Measurements from ENCODE around the gene SLC7A9.
A peak's percentile ranks its signal among the peaks of the same experiment; 100 is the strongest.
"Not testable (repeated sequence)": the region's sequence is repeated elsewhere in the genome, so short reads cannot be mapped to it uniquely, and the experiment has no call there.

Gene SLC7A9

GRCh38 chr19:32810452-32810851 lies 59.1 kb downstream of the SLC7A9 start:
- intact Hi-C loops (cut with DNase I) = no loop called here
- DNase-seq = peak in 1 of 10 donors; percentile 16

GRCh38 chr19:32809754-32810153 lies 59.8 kb downstream of the SLC7A9 start:
- no peak for DNase-seq
- intact Hi-C loops (cut with DNase I) = no loop called here

GRCh38 chr19:32809254-32809653 lies 60.3 kb downstream of the SLC7A9 start:
- DNase-seq = peak in 1 of 10 donors; percentile 31
- intact Hi-C loops (cut with DNase I) = no loop called here

GRCh38 chr19:32808236-32808635 lies 61.3 kb downstream of the SLC7A9 start:
- peak in 1 of 10 donors; percentile 67 for DNase-seq
- intact Hi-C loops (cut with DNase I) = no loop called here

GRCh38 chr19:32802840-32803239 lies 66.7 kb downstream of the SLC7A9 start:
- peak in 1 of 10 donors; percentile 67 for DNase-seq

GRCh38 chr19:32800754-32801153 lies 68.8 kb downstream of the SLC7A9 start:
- no peak for DNase-seq
- intact Hi-C loops (cut with DNase I) = no loop called here

More at GRCh38 chr19:32802840-32803239, 66.7 kb downstream of the SLC7A9 start:
- intact Hi-C loops (cut with DNase I) = no loop called here

- no peak for DNase-seq
- intact Hi-C loops (cut with DNase I) = no loop called here
Measured at GRCh38 chr19:32800191-32800590, 69.4 kb downstream of the SLC7A9 start.

- intact Hi-C loops (cut with DNase I) = no loop called here
Measured at GRCh38 chr19:32798201-32798600, 71.4 kb downstream of the SLC7A9 start.

GRCh38 chr19:32789429-32789828 lies 80.1 kb downstream of the SLC7A9 start:
- intact Hi-C loops (cut with DNase I) = no loop called here
- DNase-seq = no peak

More at GRCh38 chr19:32798201-32798600, 71.4 kb downstream of the SLC7A9 start:
- DNase-seq = no peak

- DNase-seq; intact Hi-C loops (cut with DNase I): not testable (repeated sequence)
Measured at GRCh38 chr19:32787895-32788294, 81.7 kb downstream of the SLC7A9 start.

- intact Hi-C loops (cut with DNase I); DNase-seq: not testable (repeated sequence)
Measured at GRCh38 chr19:32787161-32787813, 82.3 kb downstream of the SLC7A9 start.

GRCh38 chr19:32782089-32782488 lies 87.5 kb downstream of the SLC7A9 start:
- DNase-seq; intact Hi-C loops (cut with DNase I): not testable (repeated sequence)

GRCh38 chr19:32781280-32781679 lies 88.3 kb downstream of the SLC7A9 start:
- intact Hi-C loops (cut with DNase I) = no loop called here
- DNase-seq = no peak
